HG03439 (cell line): ENCODE results near the gene XDH.

Experiments used
- ATAC-seq: cut with Tn5 transposase; IDR thresholded peaks from one replicate; pipeline ENCODE4 v1.9.1; 2021; ENCODE audit warnings: mild to moderate bottlenecking, moderate library complexity; ENCODE audit not compliant: unreplicated experiment

Gene XDH

GRCh38 chr2:31287654-31288053, 126.9 kb downstream of the XDH start:
- no peak for ATAC-seq

- ATAC-seq = no peak
These were observed 127.5 kb downstream of the XDH start for GRCh38 chr2:31286961-31287550.

- ATAC-seq = no peak
These were observed 128.3 kb downstream of the XDH start for GRCh38 chr2:31286230-31286629.
